ENCODE results near the gene PHLDB3. TPM values are rescaled to one million over a fixed set of nuclear protein-coding genes. Genes with fewer than 3 reads are reported as not detected.
A peak's percentile ranks its signal among the peaks of the same experiment; 100 is the strongest.

Gene PHLDB3
- polyA plus RNA-seq, 1 of the 3 experiments (the other 2 are of a cell fraction), result 15.6 TPM

- H3K9me2 ChIP-seq, result no peaks in the 10 kb centered on the region
- H4K20me1 ChIP-seq (ENCODE audit: insufficient read depth), result no peaks in the 10 kb centered on the region
- peak overlapping the region in 1 of 2 experiments; percentile 56; a peak in 1 of 4 replicates for H3K27ac ChIP-seq (ENCODE audit: low read depth in 2 of 2, low read length in 1 of 2)
- no peaks in the 10 kb centered on the region for H3K79me2 ChIP-seq (ENCODE audit: insufficient read depth)
- no peak for TF ChIP-seq TEAD4 (IDR thresholded peaks at IDR 0.05; ENCODE audit: borderline replicate concordance, insufficient read depth)
- TF ChIP-seq RAD21 (IDR thresholded peaks at IDR 0.05; ENCODE audit: low read length), result peak; percentile 43; the same call in 1 of the 2 replicates
- no peak for TF ChIP-seq CHD2 (IDR thresholded peaks at IDR 0.05; ENCODE audit: low read length, partially characterized antibody)
- peak; percentile 45 for TF ChIP-seq CTCF (IDR thresholded peaks at IDR 0.05)
- peak; percentile 46; the same call in 1 of the 2 replicates for TF ChIP-seq SMC3 (IDR thresholded peaks at IDR 0.05; ENCODE audit: low read depth, low read length)
- TF ChIP-seq FOXM1 (IDR thresholded peaks at IDR 0.05; ENCODE audit: low read depth), result no peak
- no peak for TF ChIP-seq NFIC (IDR thresholded peaks at IDR 0.05; ENCODE audit: borderline replicate concordance)
- WGBS (ENCODE audit: low lambda C conversion rate), result 95% methylated on average over 37 of the region's 62 CpGs
- H3F3A ChIP-seq (replicated peaks; ENCODE audit: insufficient read depth), result peaks cover 23% of the 10 kb centered on the region
- peak; percentile 60 for DNase-seq
- H3K4me1 ChIP-seq (ENCODE audit: control insufficient read depth in 1 of 2, insufficient read depth in 2 of 2, low read depth in 1 of 2, low read length in 1 of 2), result peaks cover 0 to 10% of the 10 kb centered on the region in 2 experiments; a peak in 1 of 4 replicates
- CTCF ChIA-PET, result interaction anchor here (0.7 to 24.7 kb wide), 14 partner anchors 10 to 117 kb away, joined by 3 to 632 read pairs (median 4); partner anchors contain the start of genes IRGQ, XRCC1 and ZNF576
- no peaks in the 10 kb centered on the region for H3K27me3 ChIP-seq (ENCODE audit: insufficient read depth)
- no peak overlapping the region for H3K4me2 ChIP-seq
- no peaks in the 10 kb centered on the region for H3K9me3 ChIP-seq
- no peak overlapping the region for H3K9ac ChIP-seq
- H3K4me3 ChIP-seq (ENCODE audit: low read depth in 2 of 2, low read length in 1 of 2), result no peak overlapping the region
- POLR2A ChIA-PET, result no interaction called here
- H2AFZ ChIP-seq (ENCODE audit: low read depth), result no peak overlapping the region
- peaks cover 11 to 22% of the 10 kb centered on the region in 2 experiments for H3K36me3 ChIP-seq (replicated peaks in 1 of 2; ENCODE audit: control insufficient read depth in 1 of 2, insufficient read depth in 2 of 2, low read length in 1 of 2)
Measured at GRCh38 chr19:43534816-43535761, 30.5 kb upstream of the PHLDB3 start.

- peaks cover 11 to 17% of the 10 kb centered on the region in 2 experiments for H3K36me3 ChIP-seq (replicated peaks in 1 of 2; ENCODE audit: control insufficient read depth in 1 of 2, insufficient read depth in 2 of 2, low read length in 1 of 2)
- H3K9ac ChIP-seq, result no peak overlapping the region
- POLR2A ChIA-PET, result interaction anchor here (1.2 kb wide), 1 partner anchor 60 kb away, joined by 3 read pairs; no protein-coding TSS in a partner anchor
- peak overlapping the region in 1 of 2 experiments; percentile 15; a peak in 1 of 4 replicates for H3K4me3 ChIP-seq (ENCODE audit: low read depth in 2 of 2, low read length in 1 of 2)
- peaks cover 0 to 10% of the 10 kb centered on the region in 2 experiments; a peak in 1 of 4 replicates for H3K4me1 ChIP-seq (ENCODE audit: control insufficient read depth in 1 of 2, insufficient read depth in 2 of 2, low read depth in 1 of 2, low read length in 1 of 2)
- TF ChIP-seq FOSL2 (IDR thresholded peaks at IDR 0.05; ENCODE audit: borderline replicate concordance, low read depth), result no peak
- no peak for TF ChIP-seq RFX5 (IDR thresholded peaks at IDR 0.05; ENCODE audit: low read length)
- no peak for TF ChIP-seq ZBTB33 (IDR thresholded peaks at IDR 0.05; ENCODE audit: borderline replicate concordance, low read depth)
- no peak for TF ChIP-seq JUND (IDR thresholded peaks at IDR 0.05)
- no peak for TF ChIP-seq POLR2AphosphoS5 (IDR thresholded peaks at IDR 0.05; ENCODE audit: low read depth, low read length)
- no peak for TF ChIP-seq MXI1 (IDR thresholded peaks at IDR 0.05; ENCODE audit: low read depth, low read length)
- TF ChIP-seq FOXM1 (IDR thresholded peaks at IDR 0.05; ENCODE audit: low read depth), result no peak
- CTCF ChIA-PET, result interaction anchor here (1.7 to 24.7 kb wide), 5 partner anchors 15 to 95 kb away, joined by 6 to 632 read pairs (median 27); no protein-coding TSS in a partner anchor
- no peak overlapping the region for H3K4me2 ChIP-seq
- no peaks in the 10 kb centered on the region for H4K20me1 ChIP-seq (ENCODE audit: insufficient read depth)
- H3F3A ChIP-seq (replicated peaks; ENCODE audit: insufficient read depth), result peaks cover 23% of the 10 kb centered on the region
- no peak overlapping the region for H2AFZ ChIP-seq (ENCODE audit: low read depth)
- H3K9me3 ChIP-seq, result no peaks in the 10 kb centered on the region
- peak overlapping the region; percentile 56 to 78; a peak in 3 of 4 replicates for H3K27ac ChIP-seq (ENCODE audit: low read depth in 2 of 2, low read length in 1 of 2)
- WGBS (ENCODE audit: low lambda C conversion rate), result 71% methylated on average over 10 of the region's 17 CpGs
- DNase-seq, result peak; percentile 33
- no peaks in the 10 kb centered on the region for H3K79me2 ChIP-seq (ENCODE audit: insufficient read depth)
- H3K27me3 ChIP-seq (ENCODE audit: insufficient read depth), result no peaks in the 10 kb centered on the region
- H3K9me2 ChIP-seq, result no peaks in the 10 kb centered on the region
Measured at GRCh38 chr19:43534305-43534815, 29.8 kb upstream of the PHLDB3 start.

Data from SK-N-SH (cell line).